Lower leg skin (tissue), 3 donors: Measurements from ENCODE around the gene TMEM45A.

ENCODE experiments used
- POLR2A ChIP-seq, 2 donors: fragments of 450-650 bp; IDR thresholded peaks; one replicate each; pipeline ENCODE4 v1.6.1; 2016 to 2017; ENCODE audit warnings: antibody characterized with exemption in 2 of 2, mild to moderate bottlenecking in 1 of 2, moderate library complexity in 1 of 2
- TF ChIP-seq, protein P1 (sequence below), 3 donors: fragments of 450-650 bp; IDR thresholded peaks; one replicate each; pipeline ENCODE4 v1.5.1; 2016; ENCODE audit warnings: antibody characterized with exemption in 3 of 3, mild to moderate bottlenecking in 3 of 3, moderate library complexity in 2 of 3

DNA sequence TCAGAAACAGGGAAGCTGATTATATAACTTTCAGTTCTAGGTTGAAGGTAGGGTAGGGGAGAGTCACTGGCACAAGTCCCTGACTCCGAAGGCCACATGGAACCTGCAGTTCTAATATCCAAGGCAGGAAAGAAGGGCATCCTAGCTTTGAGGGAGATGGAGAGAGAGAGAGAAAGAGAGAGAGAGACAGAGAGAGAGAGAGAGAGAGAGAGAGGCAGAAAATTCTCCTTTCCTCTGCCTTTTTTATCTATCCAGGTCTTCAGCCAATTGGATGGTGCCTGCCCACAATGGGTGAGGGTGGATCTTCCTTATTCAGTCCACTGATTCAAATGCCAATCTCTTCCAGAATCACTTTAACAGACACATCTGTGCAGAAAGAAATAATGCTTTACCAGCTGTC, 35.7 kb upstream of the TMEM45A start:
- no peak for TF ChIP-seq POLR2A (IDR thresholded peaks at IDR 0.05)
- TF ChIP-seq, protein P1, sequence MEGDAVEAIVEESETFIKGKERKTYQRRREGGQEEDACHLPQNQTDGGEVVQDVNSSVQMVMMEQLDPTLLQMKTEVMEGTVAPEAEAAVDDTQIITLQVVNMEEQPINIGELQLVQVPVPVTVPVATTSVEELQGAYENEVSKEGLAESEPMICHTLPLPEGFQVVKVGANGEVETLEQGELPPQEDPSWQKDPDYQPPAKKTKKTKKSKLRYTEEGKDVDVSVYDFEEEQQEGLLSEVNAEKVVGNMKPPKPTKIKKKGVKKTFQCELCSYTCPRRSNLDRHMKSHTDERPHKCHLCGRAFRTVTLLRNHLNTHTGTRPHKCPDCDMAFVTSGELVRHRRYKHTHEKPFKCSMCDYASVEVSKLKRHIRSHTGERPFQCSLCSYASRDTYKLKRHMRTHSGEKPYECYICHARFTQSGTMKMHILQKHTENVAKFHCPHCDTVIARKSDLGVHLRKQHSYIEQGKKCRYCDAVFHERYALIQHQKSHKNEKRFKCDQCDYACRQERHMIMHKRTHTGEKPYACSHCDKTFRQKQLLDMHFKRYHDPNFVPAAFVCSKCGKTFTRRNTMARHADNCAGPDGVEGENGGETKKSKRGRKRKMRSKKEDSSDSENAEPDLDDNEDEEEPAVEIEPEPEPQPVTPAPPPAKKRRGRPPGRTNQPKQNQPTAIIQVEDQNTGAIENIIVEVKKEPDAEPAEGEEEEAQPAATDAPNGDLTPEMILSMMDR (IDR thresholded peaks at IDR 0.05): no peak
